RCC 7860 (cell line): ENCODE measurements around the gene PCNX3.

ENCODE experiments used
- DNase-seq: peaks from one replicate; pipeline ENCODE4 v3.0.0-alpha.2; 2015; ENCODE audit warnings: low spot score
- FAIRE-seq: peaks from 2 replicates; lab custom pipeline; 2012; peaks lifted over from hg19 to GRCh38; lab: Jason Lieb, UNC

PCNX3 gene

DNA sequence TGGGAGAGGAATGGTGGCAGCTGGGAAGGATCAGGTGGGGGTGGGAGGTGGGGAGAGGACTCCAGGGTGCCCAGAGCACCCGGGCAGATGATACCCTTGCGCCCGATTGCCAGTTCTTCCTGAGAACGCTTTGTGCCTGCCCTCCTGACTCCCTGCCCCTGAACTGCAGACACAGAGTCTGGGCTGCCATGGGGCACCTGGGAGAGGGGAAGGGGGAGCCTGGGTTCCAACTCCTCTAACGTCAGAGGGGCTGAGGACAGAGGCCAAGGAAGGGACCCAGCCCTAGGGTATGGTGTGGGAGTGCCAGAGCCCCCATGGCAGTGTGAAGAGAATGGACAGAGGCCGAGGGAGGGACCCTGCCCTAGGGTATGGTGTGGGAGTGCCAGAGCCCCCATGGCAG is 19.1 kb upstream of the PCNX3 start:
- no peak for DNase-seq
- no peak for FAIRE-seq

DNA sequence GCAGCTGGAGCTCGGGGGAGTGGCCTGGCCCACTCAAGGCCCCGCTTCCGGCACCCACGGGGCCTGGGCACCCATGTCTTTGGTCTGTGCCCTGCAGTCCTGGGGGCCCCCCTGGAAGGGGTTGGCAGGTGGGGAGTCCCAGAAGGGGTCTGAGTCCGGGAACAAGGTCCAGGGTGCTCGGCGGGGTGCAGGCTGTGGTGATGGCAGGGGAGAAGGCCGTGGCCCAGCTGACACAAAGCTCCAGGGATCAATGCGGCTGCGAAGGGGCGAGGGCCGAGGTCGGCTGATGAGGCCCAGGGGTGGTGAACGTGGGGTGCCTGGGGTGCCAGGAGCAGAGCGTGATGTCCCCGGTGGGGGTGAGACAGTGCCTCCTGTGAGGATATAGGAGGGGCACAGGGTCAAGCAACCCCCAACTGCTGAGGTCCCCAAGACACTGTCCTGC is 17.3 kb upstream of the PCNX3 start:
- no peak for FAIRE-seq
- no peak for DNase-seq

DNA sequence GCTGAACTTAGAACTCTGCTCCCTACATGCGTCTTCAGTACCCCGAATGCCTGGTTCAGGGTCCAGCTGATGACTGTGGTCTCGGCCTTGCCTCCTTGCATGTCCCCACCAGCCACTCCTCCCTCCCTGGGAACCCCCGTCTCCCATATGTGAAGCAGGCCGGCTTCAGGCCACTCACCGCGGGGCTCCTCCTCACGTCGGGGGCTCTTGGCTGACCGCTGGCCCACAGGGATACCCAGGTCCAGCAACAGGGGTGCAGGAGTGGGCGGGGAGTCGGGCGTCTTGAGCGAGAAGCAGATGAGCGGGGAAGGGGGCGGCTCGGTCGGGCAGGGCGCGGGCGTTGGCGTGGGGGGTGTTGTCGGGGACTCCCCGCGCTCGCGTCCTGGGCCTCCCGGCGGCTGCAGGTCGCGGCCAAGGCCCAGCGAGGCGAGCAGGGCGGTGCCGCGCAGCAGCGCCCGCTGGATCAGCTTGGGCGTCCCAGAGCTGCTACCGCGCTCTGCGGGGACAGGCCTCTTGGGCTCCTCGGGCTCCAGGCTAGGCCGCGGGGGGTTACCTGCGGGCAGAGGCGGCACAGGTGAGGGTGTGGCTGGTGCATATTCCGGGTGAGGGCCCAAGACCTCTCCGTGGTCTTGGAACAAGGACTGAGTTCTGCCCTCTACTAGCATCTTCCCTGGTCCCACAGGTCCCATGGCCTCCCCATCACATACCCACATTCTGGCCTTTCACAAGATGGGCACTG is 16.2 kb upstream of the PCNX3 start:
- FAIRE-seq, result no peak

DNA sequence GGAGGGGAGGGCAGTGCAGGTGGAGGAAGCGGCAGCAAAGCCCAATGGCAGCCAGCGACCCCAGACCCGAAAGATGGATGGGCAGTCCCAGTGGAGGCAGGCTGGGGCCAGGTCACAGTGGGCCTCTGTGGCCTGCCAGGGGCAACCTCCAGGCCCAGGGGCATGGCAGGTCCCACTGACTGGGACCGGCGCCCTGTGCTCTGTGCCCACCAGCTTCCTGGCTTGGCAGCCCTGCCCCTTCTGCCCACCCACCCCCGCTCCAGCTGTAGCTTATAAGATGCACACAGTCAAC is 15.7 kb upstream of the PCNX3 start:
- no peak for FAIRE-seq

More for the DNA sequence above, 16.2 kb upstream of the PCNX3 start:
- no peak for DNase-seq

DNA sequence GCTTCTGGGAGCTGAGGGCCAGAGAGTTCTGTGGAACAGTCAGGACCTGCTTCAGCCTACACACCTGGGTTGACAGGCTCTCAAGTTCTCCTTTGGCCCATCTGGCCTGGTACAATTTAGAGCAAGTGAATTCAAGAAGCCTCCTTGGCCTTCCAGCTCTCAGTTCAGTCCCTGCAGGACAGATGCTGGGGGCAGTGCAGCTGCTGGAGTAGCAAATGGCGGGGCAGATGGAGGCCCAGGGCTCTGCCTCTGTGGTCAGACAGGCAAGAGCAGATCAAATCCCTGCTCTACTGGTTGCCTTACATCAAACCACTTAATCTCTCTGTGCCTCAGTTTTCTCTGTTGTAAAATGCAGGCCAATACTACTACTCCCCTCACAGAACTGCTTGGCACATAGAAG is 11.3 kb upstream of the PCNX3 start:
- DNase-seq (no peak), FAIRE-seq (no peak)

More for the DNA sequence above, 15.7 kb upstream of the PCNX3 start:
- DNase-seq, result no peak

DNA sequence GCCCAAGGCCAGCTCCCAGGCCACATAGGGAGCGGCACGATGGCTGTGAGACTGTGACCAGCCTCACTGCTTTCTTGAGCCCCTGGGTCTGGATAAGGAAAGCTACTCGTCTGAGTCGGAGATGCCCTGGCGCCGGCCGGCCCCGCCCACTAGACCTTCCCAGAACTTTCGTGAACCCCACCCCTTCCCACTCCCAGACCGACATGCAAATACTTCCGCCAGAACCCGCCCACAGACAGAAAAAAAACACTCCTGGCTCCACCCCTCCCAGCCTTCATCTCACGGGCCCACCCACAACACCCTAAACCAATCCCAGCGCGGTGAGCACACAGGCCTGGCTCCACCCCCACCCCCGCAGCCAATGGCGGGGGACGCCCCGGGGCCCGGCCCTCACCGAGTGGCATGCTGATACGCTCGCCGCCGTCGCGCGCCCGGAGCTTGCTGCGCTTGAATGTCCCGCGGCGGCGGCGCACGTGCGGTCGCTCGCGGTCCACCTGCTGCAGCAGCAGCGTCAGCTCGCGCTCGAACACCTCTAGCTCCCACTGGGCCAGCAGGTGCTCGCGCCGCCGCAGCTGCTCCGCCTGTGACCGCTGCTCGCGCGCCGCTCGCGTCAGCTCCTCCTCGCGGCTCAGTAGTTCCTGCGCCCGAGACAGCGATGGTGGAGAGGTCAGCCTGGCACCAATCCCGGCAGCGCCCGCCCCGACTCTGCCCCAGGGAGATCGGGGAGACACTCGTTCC is 8.5 kb upstream of the PCNX3 start:
- DNase-seq, result no peak
- no peak for FAIRE-seq

DNA sequence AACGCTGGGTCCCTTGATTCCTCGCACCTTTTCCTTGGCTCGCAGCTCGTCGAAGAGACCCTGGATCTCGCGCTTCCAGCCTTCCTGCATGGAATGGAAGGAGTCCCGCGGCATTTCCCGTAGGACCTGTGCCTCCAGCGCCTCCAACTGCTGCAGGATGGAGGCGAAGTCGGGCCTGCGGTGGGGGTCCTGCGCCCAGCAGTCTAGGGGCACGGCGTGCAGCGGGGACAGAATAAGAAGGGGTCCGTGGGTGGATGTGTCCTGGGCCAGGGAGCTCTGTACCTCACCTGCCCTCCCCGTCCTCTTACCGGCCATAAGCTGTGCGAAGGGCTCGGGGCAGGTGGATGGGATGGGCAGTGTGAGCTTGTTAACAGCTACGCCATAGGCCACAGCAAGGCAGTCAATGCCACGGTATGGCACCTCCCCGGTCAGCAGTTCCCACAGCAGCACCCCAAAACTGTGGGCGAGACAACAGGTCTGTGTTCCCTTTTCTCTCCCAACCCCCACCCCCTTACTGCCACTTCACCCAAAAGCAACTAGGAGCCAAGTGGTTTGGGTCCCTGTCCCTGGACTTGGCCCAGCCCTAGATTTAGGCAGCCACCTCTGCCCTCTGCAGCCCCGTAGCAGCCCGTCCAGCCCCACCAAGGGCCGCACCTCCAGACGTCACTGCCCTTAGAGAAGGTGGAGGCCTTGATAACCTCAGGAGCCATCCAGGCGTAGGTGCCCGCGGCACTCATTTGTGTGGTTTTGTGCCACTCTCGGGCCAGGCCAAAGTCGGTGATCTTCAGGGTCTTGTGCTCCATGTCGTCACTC is 7.8 kb upstream of the PCNX3 start:
- DNase-seq (no peak), FAIRE-seq (no peak)

DNA sequence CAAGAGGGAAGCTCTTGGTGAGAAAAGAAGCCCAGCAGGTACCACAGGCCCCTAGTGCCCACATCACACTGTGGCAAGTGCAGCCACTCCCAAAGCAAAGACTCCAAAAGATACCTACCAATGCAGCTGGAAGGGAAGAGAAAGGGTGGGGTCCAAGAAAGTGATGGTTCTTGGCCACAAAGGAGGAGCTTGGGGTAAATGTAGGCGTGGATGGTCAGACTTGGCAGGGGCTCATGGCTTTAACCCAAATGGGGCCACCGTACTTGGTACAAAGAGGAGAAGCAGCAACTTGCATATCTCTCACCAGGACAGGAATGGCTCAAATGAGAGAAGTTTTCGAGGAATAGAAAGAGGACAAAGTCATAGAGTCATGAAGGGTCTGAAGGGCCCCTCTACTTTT is 6.3 kb upstream of the PCNX3 start:
- DNase-seq, result no peak
- no peak for FAIRE-seq

DNA sequence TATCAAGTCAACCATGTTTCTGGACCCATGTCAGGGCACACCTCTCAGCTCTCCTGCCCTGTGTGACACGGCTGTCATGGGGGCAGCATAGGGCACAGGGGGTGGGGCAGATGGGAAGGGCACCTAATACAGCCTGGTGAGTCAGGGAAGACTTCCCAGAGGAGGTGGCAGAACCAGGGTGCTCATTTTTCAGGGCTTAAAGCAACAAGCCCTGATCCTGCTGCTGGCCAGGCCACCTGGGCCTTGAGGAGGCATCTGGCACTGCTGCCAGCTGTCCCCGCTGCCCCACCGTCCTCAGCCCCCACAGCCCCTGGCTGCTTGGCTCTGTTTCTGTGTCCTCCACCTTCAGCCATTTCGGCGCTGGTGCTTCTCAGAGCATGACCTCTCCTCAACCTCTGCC is 5.9 kb upstream of the PCNX3 start:
- FAIRE-seq, result no peak
- no peak for DNase-seq

DNA sequence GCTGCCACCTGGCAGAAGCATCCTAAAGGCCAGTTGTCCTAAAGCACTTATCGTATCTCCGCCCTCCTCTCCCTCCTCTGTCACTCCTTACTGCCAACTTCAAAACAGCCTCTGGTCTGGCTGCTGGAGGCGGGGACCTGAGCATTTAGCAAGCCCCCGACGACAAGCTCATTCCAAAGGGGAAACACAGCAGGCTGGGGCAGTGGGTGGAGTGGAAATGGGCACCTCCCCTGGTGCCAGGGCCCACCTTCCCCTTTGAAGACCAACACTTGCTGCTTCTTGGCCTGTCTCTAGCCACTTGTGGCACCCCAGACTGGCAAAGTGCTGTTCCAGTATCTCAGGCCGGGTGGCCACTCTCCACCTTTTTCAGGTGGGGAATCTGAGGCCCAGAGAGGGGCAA is 5.2 kb upstream of the PCNX3 start:
- no peak for FAIRE-seq

DNA sequence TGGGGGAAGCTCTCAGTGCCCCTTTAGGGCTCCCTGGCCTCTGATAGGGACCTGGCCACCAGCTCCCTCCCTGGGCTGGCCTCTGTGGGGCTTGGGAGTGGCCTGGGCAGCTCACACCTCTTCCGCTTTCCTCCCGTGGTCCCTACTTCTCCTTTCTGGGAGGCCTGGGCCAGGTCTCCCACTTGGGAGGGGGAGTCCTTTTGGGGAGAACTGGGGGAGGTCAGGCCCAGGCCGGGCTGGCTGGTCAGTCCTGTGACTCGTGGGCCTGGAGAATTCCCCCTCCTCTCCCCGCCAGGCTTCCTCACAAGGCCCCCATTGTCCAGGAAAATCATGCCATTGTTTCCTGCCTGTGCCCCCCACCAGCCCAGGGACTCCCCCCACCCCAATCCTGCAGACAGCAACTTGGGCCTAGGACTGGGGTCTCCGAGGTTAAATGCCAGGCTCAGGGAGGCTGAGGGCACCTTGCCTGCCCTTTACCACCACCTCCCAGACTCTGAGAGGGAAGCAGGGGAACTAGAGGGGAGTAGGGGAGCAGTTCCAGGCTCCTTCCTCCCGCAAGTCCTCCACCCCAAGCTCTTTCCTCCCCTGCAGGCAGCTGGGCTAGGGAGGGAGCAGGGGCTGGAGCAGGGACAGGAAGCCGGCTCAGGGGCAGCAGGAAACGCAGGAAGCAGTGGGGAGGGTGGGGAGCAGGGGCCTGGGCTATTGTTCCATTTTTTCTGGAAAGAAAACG is 4.4 kb upstream of the PCNX3 start:
- DNase-seq, result no peak
- FAIRE-seq, result no peak

More for the DNA sequence above, 5.2 kb upstream of the PCNX3 start:
- DNase-seq, result no peak

DNA sequence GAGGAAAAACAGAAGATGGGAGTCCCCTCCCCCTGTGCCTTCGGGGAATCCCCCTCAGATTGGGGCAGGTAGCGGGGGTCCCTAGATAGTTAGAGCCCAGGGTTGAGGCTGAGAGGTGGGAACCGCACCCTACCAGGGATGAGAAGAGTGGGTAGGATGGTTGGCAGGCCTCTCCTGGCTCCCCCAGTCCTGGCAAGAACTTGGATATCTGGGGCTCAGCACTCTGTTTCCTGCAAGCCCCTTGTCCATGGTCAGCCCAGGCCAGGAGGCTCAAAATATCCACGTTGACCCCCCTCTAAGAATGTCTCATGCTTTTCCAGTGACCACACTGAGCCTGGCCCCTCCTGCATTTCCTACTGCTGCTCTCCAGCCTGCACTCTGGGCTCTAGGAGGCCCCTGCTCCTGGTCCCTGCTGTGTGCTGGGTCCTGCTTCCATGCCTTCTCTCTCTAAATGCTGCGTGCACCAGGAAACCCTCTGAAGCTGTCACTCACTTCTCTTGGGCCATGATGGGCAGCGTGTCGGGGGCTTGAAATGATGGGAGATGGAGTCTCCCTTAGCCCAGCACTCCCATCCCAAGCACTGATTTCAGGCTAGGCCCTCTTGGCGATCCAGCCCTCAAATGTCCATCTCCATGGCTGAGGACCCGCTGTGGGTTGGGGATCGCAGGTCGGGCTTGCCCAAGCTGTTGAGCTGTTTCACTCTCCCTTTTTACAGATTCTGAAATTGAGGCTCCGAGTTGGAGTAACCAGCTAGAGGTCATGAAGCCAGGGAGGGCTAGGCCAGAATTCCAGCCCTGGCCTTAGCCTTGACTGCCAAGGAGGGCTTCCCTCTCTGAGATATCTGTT is 3.6 kb upstream of the PCNX3 start:
- DNase-seq, result no peak
- no peak for FAIRE-seq

DNA sequence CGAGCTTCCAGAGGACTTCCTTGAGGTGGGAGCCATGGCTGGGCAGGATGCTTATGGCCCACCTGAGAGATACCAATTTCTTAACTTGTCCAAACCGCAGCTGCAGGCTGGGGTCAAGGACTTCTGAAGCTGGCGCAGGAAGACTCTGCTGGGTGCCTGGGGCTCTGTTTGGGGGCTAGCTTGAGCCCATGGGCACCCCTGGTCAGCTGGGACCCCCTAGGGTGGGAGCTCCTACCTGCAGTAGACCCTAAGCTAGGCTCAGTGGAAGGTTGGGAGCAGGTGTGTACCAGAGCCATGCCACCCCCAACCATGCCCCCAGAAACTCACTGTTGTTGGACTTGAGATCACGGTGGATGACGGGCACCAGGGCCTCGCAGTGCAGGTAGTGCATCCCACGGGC is 2.9 kb upstream of the PCNX3 start:
- DNase-seq, result no peak
- FAIRE-seq, result no peak

DNA sequence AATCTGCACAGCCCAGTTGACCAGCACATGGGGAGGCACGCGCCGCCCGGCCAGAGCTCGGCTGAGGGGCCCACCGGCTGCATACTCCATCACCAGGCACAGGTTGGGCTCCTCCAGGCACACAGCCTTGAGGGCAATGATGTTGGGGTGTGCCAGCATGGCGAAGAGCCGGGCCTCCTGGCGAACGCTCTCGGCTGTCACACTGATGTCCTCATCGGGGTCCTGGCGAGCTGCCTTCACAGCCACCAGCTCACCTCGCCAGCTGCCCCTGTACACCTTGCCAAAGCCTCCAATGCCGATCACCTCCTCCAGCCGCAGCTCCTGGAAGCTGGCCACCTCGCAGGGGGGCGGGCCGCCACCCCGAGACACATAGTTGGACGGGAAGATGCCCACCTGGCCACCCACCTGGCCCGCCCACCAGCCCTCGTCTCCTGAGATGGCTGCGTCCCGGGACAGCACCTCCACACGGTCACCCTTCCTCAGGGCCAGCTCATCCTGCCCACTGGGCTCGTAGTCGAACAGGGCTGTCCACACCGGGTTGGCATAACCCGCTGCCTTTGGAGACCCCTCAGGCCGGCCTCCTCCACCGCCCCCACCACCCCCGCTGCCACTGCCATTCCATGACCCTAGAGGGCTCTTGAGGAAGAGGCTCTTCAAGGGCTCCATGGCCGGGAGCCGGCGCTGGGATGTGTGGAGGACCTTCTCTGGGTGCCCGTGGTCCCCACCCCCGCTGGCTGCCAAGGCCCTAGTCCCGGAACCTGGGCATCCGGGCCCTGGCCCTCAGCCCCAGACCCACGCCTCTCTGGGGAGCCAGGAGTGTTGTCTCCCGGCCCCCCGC is 2.3 kb upstream of the PCNX3 start:
- DNase-seq, result no peak
- no peak for FAIRE-seq

DNA sequence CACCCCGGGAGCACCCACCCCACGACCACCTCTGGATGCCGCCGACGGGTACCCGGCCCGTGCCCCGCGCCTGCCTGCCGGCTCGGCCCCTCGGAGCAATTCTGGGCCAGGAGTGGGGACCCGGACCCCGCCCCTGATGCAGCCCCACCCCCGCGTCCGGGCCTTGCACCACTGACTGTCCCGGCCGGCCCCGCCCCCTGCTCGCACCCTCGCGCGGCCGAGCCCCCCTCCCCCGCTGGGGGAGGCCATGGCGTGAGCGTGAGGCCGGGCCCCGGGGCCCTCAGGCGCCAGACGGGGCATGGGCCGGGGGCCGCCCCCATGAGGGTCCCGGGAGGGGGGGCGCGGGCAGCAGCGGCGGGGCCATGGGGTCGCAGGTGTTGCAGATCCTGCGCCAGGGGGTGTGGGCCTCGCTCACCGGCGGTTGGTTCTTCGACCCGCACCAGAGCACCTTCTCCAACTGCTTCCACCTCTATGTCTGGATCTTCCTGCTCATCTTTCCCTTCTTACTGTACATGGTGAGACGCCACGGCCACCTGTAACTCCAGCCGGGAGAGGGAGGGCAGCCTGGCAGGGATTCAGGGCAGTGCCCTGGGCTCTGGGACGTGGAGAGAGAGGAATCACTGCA is 486 bp downstream of the PCNX3 start:
- peak; percentile 3 for DNase-seq
- FAIRE-seq, result no peak

DNA sequence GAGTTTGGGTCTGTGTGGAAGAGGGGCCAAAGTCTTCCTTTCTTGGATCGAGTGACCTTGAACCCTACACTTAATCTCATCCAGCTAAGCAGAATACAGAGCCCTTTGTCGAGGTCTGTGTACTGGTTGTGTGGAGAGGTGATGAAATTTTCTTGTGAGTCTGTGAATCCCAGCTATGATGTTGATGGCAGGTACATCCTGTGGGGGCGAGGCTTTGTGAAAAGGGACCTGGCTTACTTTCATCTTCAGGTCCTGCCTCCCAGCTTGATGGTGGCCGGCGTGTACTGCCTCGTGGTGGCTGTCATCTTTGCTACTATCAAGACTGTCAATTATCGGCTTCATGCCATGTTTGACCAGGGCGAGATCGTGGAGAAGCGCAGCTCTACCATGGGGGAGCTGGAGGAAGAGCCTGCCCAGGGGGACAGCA is 1.0 kb downstream of the PCNX3 start:
- DNase-seq (no peak), FAIRE-seq (no peak)

DNA sequence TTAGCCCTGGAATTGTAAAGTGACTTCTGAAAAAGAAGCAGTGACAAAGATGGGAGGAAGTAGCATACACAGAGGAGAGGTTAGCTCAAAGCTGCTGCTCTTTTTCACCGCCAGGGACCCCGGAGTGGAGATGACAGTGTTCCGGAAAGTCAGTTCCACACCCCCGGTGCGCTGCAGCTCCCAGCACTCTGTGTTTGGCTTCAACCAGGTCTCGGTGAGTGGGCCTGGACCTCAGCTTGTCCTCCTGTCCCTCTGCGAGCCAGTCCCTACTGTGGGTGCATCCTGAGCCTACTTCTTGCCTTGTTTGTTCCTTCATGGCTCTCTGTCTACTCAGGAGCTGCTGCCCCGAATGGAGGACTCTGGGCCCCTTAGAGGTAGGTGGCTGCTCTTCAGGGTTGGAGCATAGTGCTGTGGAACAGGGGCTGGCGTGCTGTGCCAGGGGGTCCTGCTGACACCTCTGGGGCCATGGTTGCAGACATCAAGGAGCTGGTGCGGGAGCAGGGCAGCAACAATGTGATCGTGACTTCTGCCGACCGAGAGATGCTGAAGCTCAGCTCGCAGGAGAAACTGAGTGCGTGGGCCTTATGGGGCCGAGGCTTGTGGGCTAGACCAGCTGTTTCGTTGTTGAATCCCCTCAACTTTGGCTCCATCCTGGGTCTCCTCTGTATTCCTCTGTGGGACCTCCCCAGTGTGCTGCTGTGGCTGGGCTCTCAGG is 1.7 kb downstream of the PCNX3 start:
- FAIRE-seq, result no peak
- no peak for DNase-seq
